NCI-H345 treated with DMSO at 0.1 percent for 48 hours (cell line): ENCODE measurements around the gene SYNPO2.
"Not testable (repeated sequence)": the region's sequence is repeated elsewhere in the genome, so short reads cannot be mapped to it uniquely, and the experiment has no call there.

ENCODE experiments used
- DNase-seq: peaks from one replicate; lab custom pipeline; 2025; ENCODE audit not compliant: unreplicated experiment; lab: John Stamatoyannopoulos, UW

The SYNPO2 gene

GRCh38 chr4:118888666-118889311 is at the start of gene SYNPO2:
Gene SYNPO2, plus strand, starts transcription at chr4:118888854. Its CDS starts 183 bp downstream, at chr4:118889037.
- no peak for DNase-seq

DNA sequence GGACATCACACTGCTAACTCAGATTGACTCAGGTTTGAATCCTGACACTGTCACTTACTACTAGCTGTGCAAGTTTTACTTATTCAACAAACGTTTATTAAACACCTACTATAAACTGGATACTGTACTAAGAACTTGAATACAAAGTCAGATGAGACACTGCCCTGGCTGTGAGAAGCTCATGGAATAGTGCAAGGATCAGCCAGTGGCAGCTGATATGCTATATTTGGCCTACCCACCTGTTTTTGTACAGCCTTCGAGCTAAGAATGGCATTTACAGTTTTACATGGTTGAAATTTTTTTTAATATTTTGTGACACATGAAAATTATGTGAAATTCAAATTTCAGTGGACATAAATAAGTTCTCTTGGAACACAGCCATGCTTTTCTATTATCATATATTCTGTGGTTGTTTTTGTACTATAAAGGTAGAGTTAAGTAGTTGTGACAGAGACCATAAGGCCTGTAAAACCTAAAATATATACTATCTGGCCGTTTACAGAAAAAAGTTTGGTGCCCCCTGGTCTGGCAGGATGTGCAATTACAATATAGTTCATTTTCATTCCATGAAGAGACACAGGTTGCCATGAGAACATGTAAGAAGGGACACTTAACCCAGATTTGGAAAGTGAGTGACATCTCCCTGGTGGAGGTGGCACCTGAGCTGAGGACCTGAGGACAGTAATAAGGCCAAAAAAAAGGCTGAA is 49.3 kb upstream of the SYNPO2 start:
- no peak for DNase-seq

DNA sequence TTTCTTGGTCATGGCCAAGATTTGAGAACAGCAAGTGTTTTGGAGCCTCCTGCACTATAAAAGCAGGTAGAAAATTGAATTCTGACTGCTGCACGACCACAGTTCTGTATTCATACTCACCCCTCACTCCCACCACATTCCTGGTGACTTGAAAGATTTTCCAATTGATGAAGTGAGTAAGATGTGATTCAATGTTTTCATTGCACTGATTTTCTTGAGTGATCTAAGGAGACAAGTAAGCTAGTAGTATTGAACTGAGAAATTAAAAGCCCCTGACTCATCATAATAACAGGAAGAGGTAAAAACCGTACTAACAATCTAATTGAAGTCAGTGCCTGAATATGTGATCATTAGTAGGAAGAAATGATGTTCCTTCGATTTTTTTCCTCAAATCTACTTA is 46.6 kb upstream of the SYNPO2 start:
- DNase-seq, result no peak

- DNase-seq, result no peak
Observed at GRCh38 chr4:118843237-118843636, 45.4 kb upstream of the SYNPO2 start.

- DNase-seq, result no peak
Observed at GRCh38 chr4:118845552-118846050, 43.1 kb upstream of the SYNPO2 start.

DNA sequence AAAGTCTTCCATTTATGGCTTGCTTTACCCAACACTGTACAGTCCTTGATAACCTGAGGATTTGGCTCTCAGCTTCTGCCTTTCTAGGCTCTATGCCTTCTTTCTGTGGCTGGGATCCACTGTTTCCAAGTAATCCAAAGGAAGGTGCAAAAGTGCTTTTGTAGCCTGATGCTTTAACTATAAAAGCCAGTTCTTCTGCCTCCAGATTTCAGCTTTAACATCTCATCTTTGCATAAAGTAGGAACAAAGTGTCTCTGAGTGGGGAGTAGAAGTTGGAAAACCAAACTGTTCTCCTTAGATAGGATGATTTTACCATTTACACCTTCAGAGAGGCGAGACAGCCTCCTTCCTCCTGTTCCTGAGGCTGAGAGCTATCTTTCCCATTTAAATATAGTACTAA is 41.7 kb upstream of the SYNPO2 start:
- DNase-seq, result no peak

DNA sequence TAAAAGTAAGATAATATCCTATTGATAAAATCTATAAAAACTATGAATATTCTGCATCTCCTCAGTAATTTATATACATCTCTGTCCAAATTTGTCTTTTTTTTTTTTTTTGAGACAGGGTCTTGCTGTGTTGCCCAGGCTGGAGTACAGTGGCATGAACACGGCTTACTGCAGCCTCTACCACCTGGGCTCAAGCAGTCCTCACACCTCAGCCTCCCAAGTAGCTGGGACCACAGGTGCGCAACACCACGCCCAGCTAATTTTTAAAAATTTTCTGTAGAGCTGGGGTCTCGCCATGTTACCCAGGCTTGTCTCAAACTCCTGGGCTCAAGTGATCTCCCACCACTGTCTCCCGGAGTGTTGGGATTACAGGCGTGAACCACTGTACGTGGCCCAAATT is 40.4 kb upstream of the SYNPO2 start:
- DNase-seq, result no peak

DNA sequence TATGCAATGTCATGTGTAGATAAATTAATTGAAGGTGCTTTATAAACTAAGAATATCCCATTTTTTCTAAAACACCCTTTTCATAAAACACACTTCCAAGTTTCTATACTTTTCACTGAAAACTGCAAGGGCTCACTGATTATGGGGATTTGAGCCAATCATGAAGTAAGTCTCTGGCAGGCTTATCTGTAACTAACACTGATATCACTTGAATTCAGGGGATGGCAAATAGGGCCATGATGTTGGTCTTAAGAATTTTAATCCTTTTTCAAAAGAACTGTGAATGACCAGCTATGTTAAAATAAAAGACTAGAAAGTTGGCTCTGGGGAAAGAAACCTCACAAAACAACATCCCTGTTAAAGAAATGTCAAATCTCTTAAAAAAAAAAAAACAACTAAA is 39.8 kb upstream of the SYNPO2 start:
- DNase-seq, result no peak

- no peak for DNase-seq
Observed at GRCh38 chr4:118849867-118850487, 38.7 kb upstream of the SYNPO2 start.

GRCh38 chr4:118850488-118851173 is 38.0 kb upstream of the SYNPO2 start:
- no peak for DNase-seq

GRCh38 chr4:118857760-118858159 is 30.9 kb upstream of the SYNPO2 start:
- DNase-seq, result no peak

DNA sequence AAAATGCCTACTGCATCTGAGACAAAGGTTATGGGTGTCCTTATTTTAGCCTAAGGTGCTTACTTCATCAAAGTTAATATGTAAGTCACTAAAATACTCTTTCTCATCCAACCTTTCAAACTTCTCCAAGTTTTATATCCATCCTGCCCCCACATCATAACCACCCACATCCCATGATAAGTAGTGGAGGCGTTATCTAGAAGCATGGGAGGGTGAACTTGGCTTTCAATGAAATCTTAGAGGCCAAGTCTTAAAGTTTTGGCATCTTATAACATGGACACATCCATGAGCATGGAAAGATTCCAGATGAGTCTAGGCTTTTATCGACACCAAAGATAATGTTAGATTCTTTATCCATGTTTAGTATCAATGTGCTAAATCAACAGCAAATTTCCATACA is 29.9 kb upstream of the SYNPO2 start:
- DNase-seq, result no peak

DNA sequence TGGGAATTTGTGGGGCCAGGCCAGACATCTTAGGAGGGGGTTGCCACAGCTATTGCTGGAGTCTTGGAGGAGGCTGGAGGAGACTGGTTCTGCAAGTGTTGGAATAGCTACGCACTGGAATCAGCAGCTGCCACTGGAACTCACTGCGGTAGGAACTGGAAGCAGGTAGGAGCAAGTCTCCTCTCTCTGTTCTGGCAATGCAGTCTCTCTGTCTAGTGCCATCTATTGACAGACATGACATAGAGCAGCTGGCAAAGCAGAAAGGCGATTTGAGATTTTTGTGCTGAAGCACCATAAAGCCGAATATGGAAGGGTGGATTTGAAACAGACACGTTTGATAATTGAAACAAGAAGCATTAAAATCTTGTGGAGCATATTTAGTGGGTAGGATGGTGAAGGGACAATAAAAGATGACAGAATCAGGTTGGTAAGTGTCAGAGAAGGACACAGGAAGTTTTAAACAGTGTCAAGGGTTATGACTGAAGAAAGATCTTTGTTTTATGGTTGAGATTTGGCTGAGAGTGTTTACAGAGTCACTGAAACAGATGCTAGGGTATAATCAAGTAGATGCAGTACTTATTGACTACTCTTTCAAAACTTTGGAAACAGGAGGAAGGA is 23.5 kb upstream of the SYNPO2 start:
- peak; percentile 26 for DNase-seq

GRCh38 chr4:118866442-118866841 is 22.2 kb upstream of the SYNPO2 start:
- no peak for DNase-seq

DNA sequence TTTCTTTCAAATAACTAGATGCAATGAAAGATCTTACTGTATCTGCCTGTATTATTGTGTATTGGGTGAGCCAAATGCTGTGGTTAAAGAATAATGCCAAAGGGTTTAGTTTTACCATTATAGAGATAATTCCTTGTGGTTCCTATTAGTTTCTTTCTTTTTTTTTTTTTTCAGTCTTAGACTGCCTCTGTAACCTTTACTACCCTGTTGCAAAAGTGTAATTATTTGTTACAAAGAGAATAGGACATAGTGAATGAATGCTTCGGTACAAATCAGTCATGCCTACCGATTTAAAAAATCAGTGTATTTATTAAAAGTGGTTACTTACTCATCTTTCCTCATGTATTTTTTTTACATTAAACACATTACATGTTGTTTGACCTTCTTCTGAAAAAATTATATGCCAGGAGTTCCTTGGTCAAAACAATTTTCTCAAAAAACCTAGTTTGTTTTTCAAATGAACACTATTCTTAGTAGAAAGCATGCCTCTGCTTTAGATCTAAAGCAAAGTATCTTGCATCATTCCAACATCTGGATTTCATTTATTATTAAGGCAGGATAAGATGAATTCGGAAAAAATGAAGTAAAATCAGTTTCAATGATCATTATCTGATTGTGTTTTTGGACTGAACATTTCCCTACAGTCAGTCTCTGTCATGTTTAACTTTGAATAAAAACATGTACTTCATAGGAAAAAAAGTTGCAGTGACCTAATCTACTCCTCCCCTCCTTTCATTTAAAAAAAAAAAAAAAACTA is 21.2 kb upstream of the SYNPO2 start:
- no peak for DNase-seq

DNA sequence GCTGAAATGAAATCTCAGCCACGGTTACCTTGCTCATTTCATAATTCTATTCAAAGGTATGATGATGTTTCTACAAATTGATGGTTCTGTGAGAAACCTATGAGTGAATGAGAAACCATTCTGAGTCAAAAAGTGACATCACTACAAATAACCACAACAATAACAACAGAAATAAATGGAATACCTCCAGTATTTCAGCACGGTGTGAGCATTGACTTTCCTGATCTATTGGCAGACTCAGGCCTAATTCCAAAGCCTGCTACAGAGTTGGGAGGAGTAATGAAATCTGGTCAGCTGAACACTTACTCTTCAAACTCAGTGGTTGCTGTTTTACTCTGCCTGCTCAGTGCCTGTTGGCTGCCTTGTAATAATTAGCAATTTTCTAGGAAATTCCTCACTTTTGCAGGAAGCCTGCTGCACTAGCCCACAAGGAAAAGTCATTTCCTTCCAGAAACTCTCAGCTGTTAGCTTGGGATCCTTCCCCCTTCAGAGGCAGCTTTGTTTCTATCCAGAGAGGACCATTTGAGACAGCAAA is 18.8 kb upstream of the SYNPO2 start:
- DNase-seq, result no peak

- DNase-seq, result no peak
Observed at GRCh38 chr4:118872181-118872580, 16.5 kb upstream of the SYNPO2 start.

DNA sequence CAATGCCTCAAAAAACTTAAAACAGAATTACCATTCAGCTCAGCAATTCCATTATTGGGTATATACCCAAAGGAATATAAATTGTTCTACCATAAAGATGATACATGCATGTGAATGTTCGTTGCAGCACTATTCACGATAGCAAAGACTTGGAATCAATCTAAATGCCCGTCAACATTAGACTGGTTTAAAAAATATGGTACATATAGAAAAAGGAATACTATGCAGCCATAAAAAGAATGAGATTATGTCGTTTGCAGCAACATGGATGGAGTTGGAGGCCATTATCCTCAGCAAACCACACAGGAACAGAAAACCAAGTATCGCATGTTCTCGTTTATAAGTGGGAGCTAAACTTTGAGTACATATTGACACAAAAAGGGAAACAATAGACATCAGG is 10.9 kb upstream of the SYNPO2 start:
- DNase-seq, result no peak

DNA sequence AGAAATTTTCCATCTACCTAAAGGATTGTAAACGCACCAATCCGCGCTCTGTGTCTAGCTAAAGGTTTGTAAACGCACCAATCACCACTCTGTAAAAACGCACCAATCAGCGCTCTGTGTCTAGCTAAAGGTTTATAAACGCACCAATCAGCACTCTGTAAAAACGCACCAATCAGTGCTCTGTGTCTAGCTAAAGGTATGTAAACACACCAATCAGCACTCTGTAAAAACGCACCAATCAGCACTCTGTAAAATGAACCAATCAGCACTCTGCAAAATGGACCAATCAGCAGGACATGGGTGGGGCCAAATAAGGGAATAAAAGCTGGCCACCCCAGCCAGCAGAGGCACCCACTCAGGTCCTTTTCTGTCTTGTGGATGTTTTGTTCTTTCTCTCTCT is 10.1 kb upstream of the SYNPO2 start:
- DNase-seq, result not testable (repeated sequence)

DNA sequence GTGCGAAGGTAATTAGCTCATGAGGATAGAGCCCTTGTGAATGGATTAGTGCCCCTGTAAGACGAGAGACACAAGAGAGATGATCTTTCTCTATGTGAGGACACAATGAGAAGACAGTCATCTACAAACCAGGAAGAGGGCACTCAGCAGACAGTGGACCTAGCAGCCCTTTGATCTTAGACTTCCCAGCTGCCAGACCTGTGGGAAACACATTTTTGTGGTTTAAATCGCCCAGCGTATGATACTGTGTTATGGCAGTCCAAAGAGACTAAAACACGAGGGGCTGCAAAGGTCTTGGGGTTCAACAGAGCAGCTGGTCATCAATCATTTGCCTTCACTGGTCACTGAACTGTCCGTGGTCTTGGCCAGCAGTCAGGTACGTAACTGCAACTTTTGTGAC is 9.2 kb upstream of the SYNPO2 start:
- no peak for DNase-seq
